Lung (tissue), 12 donors: Measurements from ENCODE around the gene MAPK12. TPM values are rescaled to one million over a fixed set of nuclear protein-coding genes. Genes with fewer than 3 reads are reported as not detected.
"Not testable (repeated sequence)": the region's sequence is repeated elsewhere in the genome, so short reads cannot be mapped to it uniquely, and the experiment has no call there.

Experiments used
- ATAC-seq: fragments of 200-7000 bp; cut with Tn5 transposase; one replicate; pipeline ENCODE4 v1.9.1; 2020; ENCODE audit warnings: moderate number of reproducible peaks; ENCODE audit not compliant: insufficient read depth, low FRiP score
- DNase-seq, 3 donors: peaks; one replicate each; pipeline ENCODE4 v3.0.0-alpha.2; 2013 to 2017
- H3K27ac ChIP-seq, 2 donors: one replicate each; pipeline ENCODE4 v1.5.1; 2013; ENCODE audit warnings: mild to moderate bottlenecking in 2 of 2, moderate library complexity in 2 of 2, control low read depth in 1 of 2, inconsistent platforms in 1 of 2, low read depth in 1 of 2, low read length in 1 of 2
- H3K27me3 ChIP-seq, 3 donors: one replicate each; pipeline ENCODE4 v1.5.1; 2013; ENCODE audit warnings: low read length in 2 of 3; ENCODE audit not compliant: control insufficient read depth in 3 of 3, insufficient read depth in 3 of 3
- H3K36me3 ChIP-seq, 4 donors: one replicate each; pipeline ENCODE4 v1.5.1; 2013; ENCODE audit warnings: low read length in 4 of 4, mild to moderate bottlenecking in 1 of 4, moderate library complexity in 1 of 4; ENCODE audit not compliant: control insufficient read depth in 4 of 4, insufficient read depth in 4 of 4
- H3K4me1 ChIP-seq, 5 donors: one replicate each; pipeline ENCODE4 v1.5.1; 2013; ENCODE audit warnings: low read length in 5 of 5, mild to moderate bottlenecking in 2 of 5, moderate library complexity in 1 of 5; ENCODE audit not compliant: control insufficient read depth in 5 of 5, insufficient read depth in 5 of 5
- H3K4me3 ChIP-seq: one replicate; pipeline ENCODE4 v1.5.1; 2013; ENCODE audit warnings: mild to moderate bottlenecking, control low read depth, moderate library complexity
- H3K9ac ChIP-seq, 2 donors: one replicate each; pipeline ENCODE4 v1.5.1; 2013; ENCODE audit warnings: low read length in 2 of 2, control low read depth in 1 of 2; ENCODE audit not compliant: insufficient read depth in 1 of 2
- H3K9me3 ChIP-seq, 4 donors: one replicate each; pipeline ENCODE4 v1.5.1; 2013; ENCODE audit warnings: low read length in 3 of 4, mild to moderate bottlenecking in 1 of 4, moderate library complexity in 1 of 4; ENCODE audit not compliant: control insufficient read depth in 4 of 4, insufficient read depth in 3 of 4
- WGBS, 2 donors: extraction: QIAGEN DNeasy Blood & Tissue Kit; methylation state at CpG; one replicate each; pipeline ENCODE4 v1.1.7; 2013; 5-methylcytosine and 5-hydroxymethylcytosine counted together
- polyA plus RNA-seq, 2 donors: library from polyadenylated mRNA; stranded (reverse); fragments of 200-250 nt; gene quantifications; one replicate each; pipeline ENCODE4 v1.2.1, GENCODE V29; 2013
- total RNA-seq, 2 donors: library from RNA; depleted of rRNA in 1 of 2; stranded (reverse); fragments of >200 nt in 1 of 2; gene quantifications; one replicate each; pipeline ENCODE4 v1.2.1, GENCODE V29; 2014 to 2021
- TF ChIP-seq, protein P1 (sequence below): IDR thresholded peaks from 2 replicates; pipeline ENCODE4 v1.5.1; 2012; ENCODE audit warnings: mild to moderate bottlenecking; ENCODE audit errors: control extremely low read depth, extremely low read depth
- donor health status: control.
- donor health status: control.
- donor health status: Bipolar disorder and iron deficiency.
- donor health status: healthy.
- donor health status: DM: yes; HTN: yes; CAD: no.

Gene MAPK12
- total and polyA plus RNA-seq, 4 donors: 10.4 to 13.1 (median 11.9) TPM

DNA sequence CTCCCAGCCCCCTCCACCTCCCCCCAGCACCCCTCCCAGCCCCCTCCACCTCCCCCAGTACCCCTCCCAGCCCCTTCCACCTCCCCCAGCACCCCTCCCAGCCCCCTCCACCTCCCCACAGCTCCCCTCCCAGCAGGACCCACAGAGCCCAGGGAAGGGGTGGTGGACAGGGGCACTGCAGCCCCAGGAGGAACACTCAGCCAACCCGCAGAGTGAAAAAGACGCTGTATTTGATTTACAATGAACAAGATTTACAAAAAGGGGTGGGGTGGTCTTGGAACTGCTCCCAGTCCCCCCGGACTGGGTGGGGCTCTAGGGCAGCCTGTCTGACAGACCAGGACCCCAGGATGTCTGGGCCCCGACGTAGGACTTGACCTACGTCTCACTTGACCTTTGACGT, 13.3 kb upstream of the MAPK12 start:
- DNase-seq (no peak), ATAC-seq (no peak)
- H3K36me3 ChIP-seq: peaks cover 0 to 44% (median 10%) of the 10 kb centered on the region in 4 donors
- no peaks in the 10 kb centered on the region for H3K9me3 ChIP-seq
- H3K27me3 ChIP-seq: no peaks in the 10 kb centered on the region
- no peak overlapping the region for H3K9ac ChIP-seq
- TF ChIP-seq, protein P1, sequence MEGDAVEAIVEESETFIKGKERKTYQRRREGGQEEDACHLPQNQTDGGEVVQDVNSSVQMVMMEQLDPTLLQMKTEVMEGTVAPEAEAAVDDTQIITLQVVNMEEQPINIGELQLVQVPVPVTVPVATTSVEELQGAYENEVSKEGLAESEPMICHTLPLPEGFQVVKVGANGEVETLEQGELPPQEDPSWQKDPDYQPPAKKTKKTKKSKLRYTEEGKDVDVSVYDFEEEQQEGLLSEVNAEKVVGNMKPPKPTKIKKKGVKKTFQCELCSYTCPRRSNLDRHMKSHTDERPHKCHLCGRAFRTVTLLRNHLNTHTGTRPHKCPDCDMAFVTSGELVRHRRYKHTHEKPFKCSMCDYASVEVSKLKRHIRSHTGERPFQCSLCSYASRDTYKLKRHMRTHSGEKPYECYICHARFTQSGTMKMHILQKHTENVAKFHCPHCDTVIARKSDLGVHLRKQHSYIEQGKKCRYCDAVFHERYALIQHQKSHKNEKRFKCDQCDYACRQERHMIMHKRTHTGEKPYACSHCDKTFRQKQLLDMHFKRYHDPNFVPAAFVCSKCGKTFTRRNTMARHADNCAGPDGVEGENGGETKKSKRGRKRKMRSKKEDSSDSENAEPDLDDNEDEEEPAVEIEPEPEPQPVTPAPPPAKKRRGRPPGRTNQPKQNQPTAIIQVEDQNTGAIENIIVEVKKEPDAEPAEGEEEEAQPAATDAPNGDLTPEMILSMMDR: no peak
- peaks cover 0 to 21% (median 8%) of the 10 kb centered on the region in 5 donors for H3K4me1 ChIP-seq
- 63 to 70% methylated on average over 7 of the region's 7 CpGs for WGBS, 2 donors
- no peak overlapping the region for H3K4me3 ChIP-seq
- peak overlapping the region in 1 of 2 donors; percentile 8 for H3K27ac ChIP-seq

DNA sequence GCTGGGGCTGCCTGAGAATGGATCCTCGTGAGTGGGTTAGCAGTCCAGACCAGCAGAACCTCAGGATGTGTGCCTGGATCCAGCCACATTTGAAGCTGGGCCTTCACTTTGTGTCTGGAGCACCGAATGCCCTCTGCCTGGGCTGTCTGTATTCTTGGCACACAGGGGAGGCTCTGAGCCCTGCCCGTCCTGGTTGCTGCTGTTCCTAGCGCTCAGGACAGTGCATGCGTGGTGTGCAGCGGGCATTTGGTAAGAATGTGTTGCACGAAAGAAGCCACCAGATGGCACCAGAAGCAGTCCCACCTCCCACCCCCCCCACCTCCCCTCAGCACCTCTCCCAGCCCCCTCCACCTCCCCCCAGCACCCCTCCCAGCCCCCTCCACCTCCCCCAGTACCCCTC, 12.8 kb upstream of the MAPK12 start:
- no peak overlapping the region for H3K9ac ChIP-seq
- ATAC-seq (no peak), DNase-seq (peak; percentile 67 to 72 (median 71))
- H3K4me1 ChIP-seq: peaks cover 0 to 25% (median 10%) of the 10 kb centered on the region in 5 donors
- H3K27ac ChIP-seq: no peak overlapping the region
- H3K27me3 ChIP-seq: no peaks in the 10 kb centered on the region
- TF ChIP-seq, protein P1: no peak
- H3K36me3 ChIP-seq: peaks cover 0 to 40% (median 8%) of the 10 kb centered on the region in 4 donors
- WGBS, 2 donors: 27 to 37% methylated on average over 7 of the region's 7 CpGs
- H3K4me3 ChIP-seq: no peak overlapping the region
- H3K9me3 ChIP-seq: no peaks in the 10 kb centered on the region

DNA sequence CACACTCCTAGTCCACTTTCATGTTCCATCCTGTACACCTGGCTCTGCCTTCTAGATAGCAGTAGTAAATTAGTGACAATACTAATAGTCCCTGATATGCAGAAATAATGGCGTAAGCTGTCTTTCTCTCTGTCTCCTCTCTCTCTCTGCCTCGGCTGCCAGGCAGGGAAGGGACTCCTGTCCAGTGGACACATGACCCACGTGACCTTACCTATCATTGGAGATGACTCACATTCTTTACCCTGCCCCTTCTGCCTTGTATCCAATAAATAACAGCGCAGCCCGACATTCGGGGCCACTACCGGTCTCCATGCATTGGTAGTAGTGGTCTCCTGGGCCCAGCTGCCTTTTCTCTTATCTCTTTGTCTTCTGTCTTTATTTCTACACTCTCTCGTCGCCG, 12.3 kb upstream of the MAPK12 start:
- not testable (repeated sequence) for H3K4me3 ChIP-seq, H3K9ac ChIP-seq, DNase-seq, H3K27ac ChIP-seq, ATAC-seq, H3K9me3 ChIP-seq, H3K27me3 ChIP-seq
- peaks cover 0 to 34% (median 7%) of the 10 kb centered on the region in 4 donors for H3K36me3 ChIP-seq
- WGBS, 2 donors: 88 to 89% methylated on average over 10 of the region's 10 CpGs
- H3K4me1 ChIP-seq: peaks cover 0 to 30% (median 13%) of the 10 kb centered on the region in 5 donors

DNA sequence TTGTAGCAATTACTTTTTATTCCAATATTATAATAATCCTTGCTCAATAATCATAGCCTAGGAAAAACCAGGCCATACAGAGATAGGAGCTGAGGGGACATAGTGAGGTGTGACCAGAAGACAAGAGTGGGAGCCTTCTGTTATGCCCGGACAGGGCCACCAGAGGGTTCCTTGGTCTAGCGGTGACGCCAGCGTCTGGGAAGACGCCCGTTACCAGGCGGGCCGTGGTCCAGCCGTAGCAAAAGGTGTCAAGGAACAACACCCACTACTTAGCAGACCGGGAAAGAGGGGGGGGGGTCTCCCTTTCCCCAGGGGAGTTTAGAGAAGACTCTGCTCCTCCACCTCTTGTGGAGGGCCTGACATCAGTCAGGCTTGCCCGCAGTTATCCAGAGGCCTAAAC, 11.9 kb upstream of the MAPK12 start:
- WGBS, 2 donors: 50 to 54% methylated on average over 11 of the region's 11 CpGs

More for the DNA sequence above, 11.9 kb upstream of the MAPK12 start:
- H3K27me3 ChIP-seq, H3K9ac ChIP-seq, H3K9me3 ChIP-seq, ATAC-seq, H3K4me3 ChIP-seq, H3K27ac ChIP-seq, DNase-seq: not testable (repeated sequence)
- H3K36me3 ChIP-seq: peaks cover 0 to 30% (median 5%) of the 10 kb centered on the region in 4 donors
- H3K4me1 ChIP-seq: peaks cover 0 to 30% (median 17%) of the 10 kb centered on the region in 5 donors
